HEK293T (cell line): ENCODE data around the gene CA12.

ENCODE experiments used
- ARNT ChIP-seq: fragments of 450-650 bp; IDR thresholded peaks from 2 replicates; pipeline ENCODE4 v1.6.1; 2017; ENCODE audit warnings: mild to moderate bottlenecking
- BHLHE40 ChIP-seq: fragments of 450-650 bp; IDR thresholded peaks from 2 replicates; pipeline ENCODE4 v1.6.1; 2016; ENCODE audit warnings: mild to moderate bottlenecking, moderate library complexity, borderline replicate concordance
- ELF4 ChIP-seq: fragments of 450-650 bp; IDR thresholded peaks from 2 replicates; pipeline ENCODE4 v1.6.1; 2017; ENCODE audit warnings: antibody characterized with exemption
- FOXA1 ChIP-seq: fragments of 450-650 bp; IDR thresholded peaks from 2 replicates; pipeline ENCODE4 v1.6.1; 2016; ENCODE audit warnings: mild to moderate bottlenecking
- FOXK2 ChIP-seq: fragments of 450-650 bp; IDR thresholded peaks from 2 replicates; pipeline ENCODE4 v1.6.1; 2016; ENCODE audit warnings: mild to moderate bottlenecking
- FOXM1 ChIP-seq: fragments of 450-650 bp; IDR thresholded peaks from 2 replicates; pipeline ENCODE4 v1.6.1; 2017; ENCODE audit warnings: mild to moderate bottlenecking, borderline replicate concordance
- L3MBTL2 ChIP-seq: fragments of 450-650 bp; conservative IDR thresholded peaks from 2 replicates; pipeline ENCODE4 v1.6.1; 2016; ENCODE audit warnings: mild to moderate bottlenecking
- LEF1 ChIP-seq: fragments of 450-650 bp; IDR thresholded peaks from 2 replicates; pipeline ENCODE4 v1.6.1; 2017; ENCODE audit warnings: mild to moderate bottlenecking, borderline replicate concordance
- NFRKB ChIP-seq: fragments of 450-650 bp; IDR thresholded peaks from 2 replicates; pipeline ENCODE4 v1.6.1; 2016; ENCODE audit warnings: mild to moderate bottlenecking, moderate library complexity
- SP1 ChIP-seq: fragments of 450-650 bp; IDR thresholded peaks from 2 replicates; pipeline ENCODE4 v1.6.1; 2017
- SUZ12 ChIP-seq: fragments of 450-650 bp; IDR thresholded peaks from 2 replicates; pipeline ENCODE4 v1.6.1; 2016; ENCODE audit warnings: mild to moderate bottlenecking
- TARDBP ChIP-seq: fragments of 450-650 bp; IDR thresholded peaks from 2 replicates; pipeline ENCODE4 v1.6.1; 2016
- ZNF384 ChIP-seq: fragments of 450-650 bp; IDR thresholded peaks from 2 replicates; pipeline ENCODE4 v1.6.1; 2016

- TF ChIP-seq FOXA1: no peak
- TF ChIP-seq SP1: no peak
- no peak for TF ChIP-seq TARDBP
- TF ChIP-seq SUZ12: no peak
- TF ChIP-seq NFRKB: no peak
- no peak for TF ChIP-seq FOXK2
- TF ChIP-seq ELF4: no peak
- no peak for TF ChIP-seq FOXM1
- no peak for TF ChIP-seq L3MBTL2
- no peak for TF ChIP-seq ARNT
- no peak for TF ChIP-seq LEF1
- no peak for TF ChIP-seq BHLHE40
- TF ChIP-seq ZNF384: no peak
These were observed 76.4 kb downstream of the CA12 start for GRCh38 chr15:63305260-63305659.
